MM.1S (cell line): ENCODE measurements around the gene SH3BP5L.

Source experiments
- EZH2 ChIP-seq: fragments of 300-600 bp; sonication (generic); optimal IDR thresholded peaks from 2 replicates; pipeline ENCODE3; 2017; ENCODE audit warnings: low read depth, mild to moderate bottlenecking, antibody characterized with exemption, low read length, mixed read lengths
- EZH2phosphoT487 ChIP-seq: fragments of 300-600 bp; sonication (generic); IDR thresholded peaks from 2 replicates; pipeline ENCODE4 v1.6.1; 2018; ENCODE audit warnings: antibody characterized with exemption, low read length
- TF ChIP-seq, protein P1 (sequence below): fragments of 300-600 bp; sonication (generic); IDR thresholded peaks from 2 replicates; pipeline ENCODE4 v1.5.1; 2016; ENCODE audit warnings: antibody characterized with exemption, low read length, mixed read lengths

DNA sequence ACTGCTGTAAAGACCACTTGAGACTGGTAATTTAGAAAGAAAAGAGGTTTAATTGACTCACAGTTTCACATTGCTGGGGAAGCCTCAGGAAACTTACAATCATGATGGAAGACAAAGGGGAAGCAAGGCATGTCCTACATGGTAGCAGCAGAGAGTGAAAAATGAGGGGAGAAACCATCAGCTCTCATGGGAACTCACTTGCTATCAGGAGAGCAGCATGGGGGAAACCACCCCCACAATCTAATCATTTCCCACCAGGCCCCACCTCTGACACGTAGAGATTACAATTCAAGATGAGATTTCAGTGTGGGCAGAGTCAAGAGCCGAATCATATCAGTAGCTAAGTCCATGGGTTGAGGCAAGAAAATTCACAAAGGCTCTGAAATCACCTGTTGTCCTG lies 46.4 kb downstream of the SH3BP5L start:
- TF ChIP-seq, protein P1, sequence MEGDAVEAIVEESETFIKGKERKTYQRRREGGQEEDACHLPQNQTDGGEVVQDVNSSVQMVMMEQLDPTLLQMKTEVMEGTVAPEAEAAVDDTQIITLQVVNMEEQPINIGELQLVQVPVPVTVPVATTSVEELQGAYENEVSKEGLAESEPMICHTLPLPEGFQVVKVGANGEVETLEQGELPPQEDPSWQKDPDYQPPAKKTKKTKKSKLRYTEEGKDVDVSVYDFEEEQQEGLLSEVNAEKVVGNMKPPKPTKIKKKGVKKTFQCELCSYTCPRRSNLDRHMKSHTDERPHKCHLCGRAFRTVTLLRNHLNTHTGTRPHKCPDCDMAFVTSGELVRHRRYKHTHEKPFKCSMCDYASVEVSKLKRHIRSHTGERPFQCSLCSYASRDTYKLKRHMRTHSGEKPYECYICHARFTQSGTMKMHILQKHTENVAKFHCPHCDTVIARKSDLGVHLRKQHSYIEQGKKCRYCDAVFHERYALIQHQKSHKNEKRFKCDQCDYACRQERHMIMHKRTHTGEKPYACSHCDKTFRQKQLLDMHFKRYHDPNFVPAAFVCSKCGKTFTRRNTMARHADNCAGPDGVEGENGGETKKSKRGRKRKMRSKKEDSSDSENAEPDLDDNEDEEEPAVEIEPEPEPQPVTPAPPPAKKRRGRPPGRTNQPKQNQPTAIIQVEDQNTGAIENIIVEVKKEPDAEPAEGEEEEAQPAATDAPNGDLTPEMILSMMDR, result no peak
- TF ChIP-seq EZH2, result no peak
- no peak for TF ChIP-seq EZH2phosphoT487
